Superior temporal gyrus (tissue), 1 donor: ENCODE measurements around the gene CDH4.
"Not testable (repeated sequence)": the region's sequence is repeated elsewhere in the genome, so short reads cannot be mapped to it uniquely, and the experiment has no call there.

Source experiments
- DNase-seq: peaks from one replicate; pipeline ENCODE4 v3.0.0-alpha.2; 2016; ENCODE audit errors: extremely low spot score

Gene CDH4

DNA sequence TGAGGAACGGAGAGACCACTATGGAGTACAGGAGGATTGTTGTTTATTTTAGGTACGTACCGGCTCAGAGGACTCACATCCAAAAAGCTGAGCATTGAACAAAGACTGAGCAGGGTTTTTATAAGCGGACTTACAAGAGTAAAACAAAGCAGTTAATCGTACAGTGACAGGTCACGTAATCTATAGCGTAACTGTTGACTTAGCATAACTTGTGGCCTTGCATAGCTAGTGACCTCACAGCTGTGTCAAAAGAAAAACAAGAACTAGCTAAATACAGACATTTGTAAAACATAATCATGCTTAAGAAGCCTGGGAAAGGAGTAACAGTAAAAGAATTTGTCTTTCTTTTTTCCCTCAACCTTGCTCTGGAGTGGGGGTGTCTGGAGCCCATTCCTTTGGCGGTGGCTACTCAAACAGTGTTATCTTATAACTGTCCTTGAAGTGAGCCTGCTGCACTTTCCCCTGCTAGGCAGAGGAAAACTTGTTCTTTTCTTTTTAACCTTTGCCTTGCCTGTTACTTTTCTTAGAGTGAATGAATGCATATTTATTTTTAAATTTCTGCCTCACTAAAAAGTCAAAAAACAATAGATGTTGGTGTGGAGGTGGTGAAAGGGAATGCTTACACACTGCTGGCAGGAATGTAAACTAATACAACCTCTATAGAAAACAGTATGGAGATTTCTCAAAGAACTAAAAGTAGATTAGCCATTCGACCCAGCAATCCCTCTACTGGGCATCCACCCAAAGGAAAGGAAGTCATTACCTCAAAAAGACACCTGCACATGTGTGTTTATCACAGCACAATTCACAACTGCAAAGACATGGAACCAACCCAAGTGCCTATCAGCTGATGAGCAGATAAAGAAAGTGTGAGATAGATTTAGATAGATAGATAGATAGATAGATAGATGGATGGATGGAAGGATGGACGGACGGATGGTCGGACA lies 704.6 kb downstream of the CDH4 start:
- no peak for DNase-seq

DNA sequence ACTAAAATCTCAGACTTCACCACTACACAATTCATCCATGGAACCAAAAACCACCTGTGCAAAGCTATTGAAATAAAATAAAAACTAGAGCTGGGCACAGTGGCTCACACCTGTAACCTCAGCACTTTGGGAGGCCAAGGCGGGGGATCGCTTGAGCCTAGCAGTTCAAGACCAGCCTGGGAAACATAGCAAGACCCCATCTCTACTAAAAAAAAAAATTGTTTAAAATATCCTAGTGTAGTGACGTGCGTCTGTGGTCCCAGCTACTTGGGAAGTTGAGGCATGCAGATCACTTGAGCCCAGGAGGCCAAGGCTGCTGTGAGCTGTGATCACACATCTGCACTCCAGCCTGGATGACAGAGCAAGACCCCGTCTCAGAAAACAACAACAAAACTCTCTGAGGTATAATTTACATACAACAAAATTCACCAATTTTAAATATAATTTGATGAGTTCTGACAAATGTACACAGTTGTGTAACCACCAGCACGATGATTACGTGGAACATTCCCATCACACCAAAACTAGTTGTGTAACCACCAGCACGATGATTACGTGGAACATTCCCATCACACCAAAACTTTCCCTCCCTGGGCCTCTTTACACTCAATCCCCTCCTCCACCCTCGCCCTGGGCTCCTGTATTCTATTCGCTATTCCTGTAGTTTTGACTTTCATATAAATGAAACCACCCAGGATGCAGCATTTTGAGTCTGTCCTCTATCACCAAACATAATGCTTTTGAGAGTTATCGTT lies 706.1 kb downstream of the CDH4 start:
- DNase-seq, result no peak

DNA sequence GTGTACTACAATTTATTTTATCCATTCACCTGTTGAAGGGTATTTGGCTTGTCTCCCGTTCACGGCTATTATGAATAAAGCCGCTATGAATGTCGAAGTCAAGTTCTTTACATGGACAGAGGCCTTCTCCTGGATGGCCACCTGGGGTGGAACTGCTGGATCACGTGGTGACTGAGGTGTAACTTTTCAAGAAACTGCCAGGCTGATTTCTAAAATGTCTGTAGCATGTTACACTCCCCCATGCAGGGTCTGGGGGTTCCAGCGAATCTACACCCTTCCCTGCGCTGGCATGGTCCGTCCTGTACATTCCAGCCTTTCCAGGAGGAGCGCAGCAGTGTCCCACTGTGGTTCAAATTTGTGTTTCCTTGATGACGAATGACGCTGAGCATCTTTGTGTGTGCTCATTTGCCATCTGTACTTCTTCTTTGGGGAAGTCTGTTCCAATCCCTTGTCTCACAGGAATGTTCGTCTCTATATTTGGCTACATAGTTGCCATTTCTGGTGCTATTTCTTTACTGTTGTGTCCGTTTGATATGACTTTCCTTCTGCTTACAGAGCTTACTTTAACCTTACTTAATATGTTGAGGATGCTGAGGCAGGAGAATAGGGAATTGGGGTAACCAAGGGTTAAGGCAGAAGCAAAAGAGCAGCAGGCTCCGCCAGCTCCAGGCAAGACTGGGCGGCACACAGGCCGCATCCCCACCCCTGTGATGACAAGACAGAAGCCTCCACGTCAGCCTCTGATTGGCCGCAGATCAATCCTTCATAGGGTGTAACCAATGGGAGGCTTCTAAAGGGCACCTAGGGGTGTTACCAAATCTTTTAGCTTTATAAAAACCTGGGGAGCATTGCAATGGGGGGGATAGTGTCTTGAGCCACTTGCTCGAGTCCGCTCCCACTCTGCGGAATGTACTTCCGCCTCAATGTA lies 707.0 kb downstream of the CDH4 start:
- peak; percentile 65 for DNase-seq

DNA sequence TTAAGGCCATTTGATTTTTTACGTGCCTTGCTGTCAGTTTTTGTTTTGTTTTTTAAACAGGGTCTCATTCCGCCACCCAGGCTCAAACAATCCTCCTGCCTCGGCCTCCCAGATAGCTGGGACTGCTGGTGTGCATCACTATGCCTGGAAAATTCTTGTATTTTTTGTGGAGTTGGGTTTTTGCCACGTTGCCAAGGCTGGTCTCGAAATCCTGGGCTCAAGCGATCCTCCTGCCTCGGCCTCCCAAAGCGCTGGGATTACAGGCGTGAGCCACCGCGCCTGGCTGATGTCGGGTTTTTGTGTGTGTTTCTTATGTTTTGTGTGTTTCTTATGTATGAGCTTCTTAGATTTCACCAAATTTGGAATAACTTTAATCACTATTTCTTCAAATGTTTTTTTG lies 708.8 kb downstream of the CDH4 start:
- no peak for DNase-seq

DNA sequence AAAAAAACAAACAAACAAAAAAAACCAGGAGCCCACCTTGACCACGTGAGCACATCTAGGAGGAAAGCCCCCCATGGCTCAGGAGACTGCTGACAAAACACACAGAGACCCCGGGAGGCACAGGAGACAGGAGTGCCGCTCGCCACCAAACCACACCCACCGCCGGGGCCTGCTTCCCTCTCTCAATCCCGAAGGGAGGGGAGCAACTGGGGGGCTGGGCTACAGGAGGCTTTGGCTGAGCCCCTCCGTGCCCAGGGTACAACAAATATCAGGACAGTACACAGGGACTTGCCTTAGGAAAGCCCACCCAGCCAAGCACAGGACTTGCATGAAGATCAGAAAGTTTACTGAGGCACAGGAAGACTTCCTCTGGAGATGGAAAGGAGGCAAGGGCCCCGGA lies 711.1 kb downstream of the CDH4 start:
- no peak for DNase-seq

DNA sequence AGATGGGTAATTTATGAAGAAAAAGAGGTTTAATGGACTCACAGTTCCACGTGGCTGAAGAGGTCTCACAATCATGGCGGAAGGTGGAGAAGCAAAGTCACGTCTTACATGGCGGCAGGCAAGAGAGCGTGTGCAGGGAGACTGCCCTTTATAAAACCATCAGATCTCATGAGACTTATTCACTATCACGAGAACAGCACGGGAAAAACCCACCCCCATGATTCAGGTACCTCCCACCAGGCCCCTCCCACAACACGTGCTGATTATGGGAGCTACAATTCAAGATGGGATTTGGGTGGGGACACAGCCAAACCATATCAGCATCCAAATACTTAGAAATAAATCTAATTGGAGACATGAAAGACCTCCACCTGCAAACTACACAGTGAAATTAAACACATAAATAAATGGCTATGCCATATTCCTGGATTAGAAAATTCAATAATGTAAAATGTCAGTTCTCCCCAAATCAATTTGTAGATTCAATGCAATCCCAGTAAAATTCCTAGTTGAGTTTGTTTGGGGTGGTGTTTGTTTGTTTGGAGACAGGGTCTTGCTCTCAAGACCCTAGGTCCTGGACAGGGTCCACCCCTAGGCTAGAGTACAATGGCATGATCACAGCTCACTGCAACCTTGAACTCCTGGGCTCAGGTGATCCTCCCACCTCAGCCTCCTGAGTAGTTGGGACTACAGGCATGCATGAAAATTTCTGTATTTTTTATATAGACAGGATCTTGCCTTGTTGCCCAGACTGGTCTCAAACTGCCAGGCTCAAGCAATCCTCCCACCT lies 712.0 kb downstream of the CDH4 start:
- no peak for DNase-seq

DNA sequence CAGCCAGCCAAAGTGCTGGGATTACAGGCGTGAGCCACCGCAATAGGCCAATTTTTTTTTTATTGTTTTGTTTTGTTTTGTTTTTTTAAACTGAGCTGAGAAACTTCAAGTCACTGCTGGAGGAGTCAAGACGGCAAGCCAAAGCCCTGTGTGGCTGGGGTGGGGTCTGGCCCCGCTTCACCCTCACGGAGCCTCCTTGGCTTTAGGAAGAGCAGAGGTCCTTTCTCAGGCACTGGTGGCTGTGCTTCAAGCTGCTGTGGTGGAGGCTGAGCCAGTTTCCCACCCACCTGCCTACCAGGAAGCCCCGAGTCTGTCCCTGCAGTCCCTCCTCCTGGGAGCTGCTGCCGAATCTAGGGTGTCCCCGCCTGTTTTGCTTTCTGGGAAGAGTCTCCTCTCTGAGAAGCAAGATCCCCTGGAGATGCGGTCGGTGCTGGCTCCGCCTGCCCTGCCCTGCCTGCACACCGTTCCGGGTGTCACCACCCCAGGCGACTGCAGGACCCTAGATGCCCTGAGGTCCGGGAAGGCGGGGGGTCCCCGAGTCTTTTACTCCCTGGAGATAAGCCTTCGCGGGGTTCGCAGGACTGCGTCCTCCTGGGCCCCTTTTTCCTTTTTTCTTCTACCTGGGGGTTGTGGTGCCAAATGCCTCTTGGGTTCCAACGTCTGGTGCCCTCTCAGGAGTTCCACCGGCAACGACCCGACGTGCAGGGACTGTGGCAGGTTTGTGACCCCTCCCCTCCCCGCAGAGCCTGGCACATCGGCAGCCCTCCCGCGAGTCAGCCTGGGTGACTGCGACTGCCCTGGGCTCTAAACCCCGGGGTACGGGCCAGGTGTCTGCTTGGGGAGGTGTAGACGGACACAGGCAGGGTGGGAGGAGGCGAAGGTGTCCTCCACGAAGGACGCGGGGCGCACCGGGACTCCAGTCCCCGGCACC lies 712.9 kb downstream of the CDH4 start:
- DNase-seq, result no peak

DNA sequence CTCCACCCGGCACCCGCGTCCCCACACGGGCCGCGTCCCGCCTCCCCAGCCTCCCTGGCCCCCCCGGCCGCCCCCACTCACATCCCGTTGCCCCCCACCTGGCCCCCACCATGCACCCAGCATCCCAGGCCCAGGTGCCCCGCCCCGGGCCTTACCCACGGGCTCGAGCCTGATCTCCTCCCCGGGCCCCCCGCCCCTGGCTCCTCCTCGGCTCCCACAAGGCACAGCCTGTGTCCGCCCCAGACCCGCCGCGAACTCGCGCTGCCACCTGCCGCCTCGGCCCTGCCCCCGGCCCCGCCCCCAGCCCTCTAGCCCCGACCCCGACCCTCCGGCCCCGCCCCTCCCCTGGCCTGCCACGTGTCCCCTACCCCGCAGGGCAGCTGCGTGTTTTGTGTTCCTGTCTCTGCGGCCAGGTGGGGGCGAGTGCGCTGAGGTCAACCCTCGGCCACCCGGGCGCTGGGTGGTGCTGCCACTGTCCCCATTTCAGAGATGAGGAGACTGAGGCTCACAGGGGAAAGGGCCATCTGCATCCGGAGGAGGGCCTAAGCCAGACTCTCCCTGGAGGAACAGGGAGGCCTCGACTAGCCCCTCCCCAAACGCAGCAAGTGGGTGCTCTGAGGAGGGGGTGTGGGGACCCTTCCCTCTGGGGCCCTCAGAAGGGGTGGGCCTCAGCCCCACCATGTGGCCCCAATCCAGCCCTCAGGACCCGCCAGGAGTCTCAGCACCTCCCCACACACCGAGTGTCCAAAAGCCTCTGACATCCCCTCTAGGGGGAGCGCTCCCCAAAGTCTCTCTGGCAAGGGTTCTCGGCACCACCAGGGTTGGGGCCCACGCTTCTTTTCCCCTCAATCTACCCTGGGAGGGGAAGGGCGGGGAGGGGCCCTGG lies 713.8 kb downstream of the CDH4 start:
- no peak for DNase-seq

DNA sequence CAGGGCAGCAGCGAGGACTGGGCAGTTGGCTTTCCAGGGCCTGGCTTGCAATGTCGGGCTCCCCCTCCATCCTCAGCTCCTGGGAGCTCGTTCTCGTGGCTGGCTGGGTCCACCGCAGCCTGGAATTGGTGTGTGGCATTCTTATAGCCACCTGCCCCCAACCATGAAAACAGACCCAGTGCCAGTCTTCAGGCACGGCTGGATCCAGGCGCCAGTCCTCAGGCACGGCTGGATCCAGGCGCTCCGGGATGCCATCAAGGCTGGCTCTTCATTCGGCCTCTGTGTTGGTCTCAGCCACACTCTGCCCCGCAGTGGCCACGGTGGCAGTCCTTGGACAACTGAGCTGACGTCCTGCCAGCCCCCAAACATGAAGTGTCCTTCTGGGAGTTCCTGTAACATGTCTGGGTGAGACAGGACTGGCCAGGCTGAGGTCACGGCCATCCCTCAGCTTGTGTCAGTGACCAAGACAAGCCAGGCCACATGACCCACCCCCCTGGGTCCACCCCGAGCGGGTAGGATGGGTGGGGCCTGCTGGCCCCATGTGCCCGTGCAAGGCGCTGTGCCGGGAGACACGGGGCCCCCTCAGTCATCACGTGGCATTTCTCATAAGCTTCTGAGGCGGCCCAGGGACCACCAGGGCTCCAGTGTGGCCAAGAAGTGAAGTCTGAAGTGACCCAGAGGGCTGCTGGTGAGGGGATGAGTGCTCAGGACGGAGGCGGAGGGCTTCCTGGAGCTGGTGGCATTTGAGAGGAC lies 714.6 kb downstream of the CDH4 start:
- no peak for DNase-seq

DNA sequence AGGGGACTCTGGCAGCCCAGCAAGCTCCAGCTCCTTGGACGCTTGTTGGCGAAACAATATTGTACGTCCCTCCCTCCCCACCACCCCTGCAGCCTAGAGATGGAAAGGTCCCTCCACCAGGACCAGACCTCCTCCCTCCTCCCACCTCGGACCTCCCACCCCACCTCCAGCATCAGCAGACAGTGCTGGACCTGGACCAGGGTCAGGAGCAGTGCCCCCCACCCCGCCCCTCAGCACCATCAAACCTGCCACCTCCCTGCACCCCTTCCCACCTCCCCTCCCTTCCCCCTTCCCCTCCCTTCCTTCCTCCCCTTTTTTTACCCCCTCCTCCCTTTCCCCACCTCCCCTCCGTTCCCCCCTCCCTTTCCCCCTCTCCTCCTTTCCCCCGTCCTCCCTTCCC lies 715.2 kb downstream of the CDH4 start:
- no peak for DNase-seq

DNA sequence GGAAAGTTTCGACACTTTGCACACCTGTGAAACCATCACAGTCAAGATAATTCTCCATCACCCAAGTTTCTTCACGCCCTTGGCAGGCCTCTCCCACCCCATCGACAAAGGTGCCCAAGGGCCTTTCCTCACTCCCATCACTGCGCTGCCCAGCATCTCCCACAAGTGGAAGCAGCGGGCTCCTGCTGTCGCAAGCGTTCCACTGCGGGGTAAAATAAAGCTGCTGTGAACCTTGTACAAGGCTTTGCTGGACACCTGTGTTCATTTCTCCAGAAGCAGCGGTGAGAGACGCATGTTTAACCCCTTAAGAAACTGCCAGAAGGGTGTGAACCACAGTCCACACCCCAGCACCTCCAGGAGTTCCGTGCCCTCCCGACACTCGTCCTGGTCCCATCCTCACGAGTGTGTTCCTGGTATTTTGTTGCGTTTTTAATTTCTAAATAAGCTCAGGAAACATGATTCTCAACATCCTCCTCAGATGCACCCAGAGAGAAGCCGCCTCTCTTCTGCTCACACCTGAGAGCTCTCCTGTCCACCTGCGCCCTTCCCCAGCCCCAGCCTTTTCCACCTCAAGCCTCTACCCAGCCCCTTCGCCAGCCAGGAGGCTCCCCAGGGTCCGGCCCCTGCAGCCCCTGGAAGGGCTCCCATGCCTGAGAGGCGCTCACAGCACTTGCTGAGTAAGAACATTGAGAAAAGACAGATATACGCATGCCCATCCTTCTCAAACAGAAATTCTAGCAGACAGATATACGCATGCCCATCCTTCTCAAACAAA lies 716.2 kb downstream of the CDH4 start:
- no peak for DNase-seq

DNA sequence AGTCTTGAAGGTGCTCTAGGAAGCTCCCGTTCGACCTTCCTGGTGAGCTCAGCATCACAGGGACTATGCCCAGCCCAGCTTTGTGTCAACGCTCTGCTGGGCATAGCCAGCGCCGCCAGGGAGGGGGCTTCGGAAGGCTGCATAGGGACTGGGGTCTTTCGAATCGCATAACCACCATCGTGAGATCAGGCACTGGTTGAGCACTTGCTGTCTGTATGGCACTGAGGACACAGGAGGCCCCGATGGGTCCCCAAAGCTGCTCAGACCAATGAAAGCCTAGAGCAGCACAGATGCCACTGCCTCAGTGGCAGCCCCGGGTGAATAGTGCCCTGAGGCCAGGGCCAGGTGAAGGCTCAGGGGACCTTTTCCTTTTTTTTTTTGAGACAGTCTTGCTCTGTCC lies 716.9 kb downstream of the CDH4 start:
- no peak for DNase-seq

DNA sequence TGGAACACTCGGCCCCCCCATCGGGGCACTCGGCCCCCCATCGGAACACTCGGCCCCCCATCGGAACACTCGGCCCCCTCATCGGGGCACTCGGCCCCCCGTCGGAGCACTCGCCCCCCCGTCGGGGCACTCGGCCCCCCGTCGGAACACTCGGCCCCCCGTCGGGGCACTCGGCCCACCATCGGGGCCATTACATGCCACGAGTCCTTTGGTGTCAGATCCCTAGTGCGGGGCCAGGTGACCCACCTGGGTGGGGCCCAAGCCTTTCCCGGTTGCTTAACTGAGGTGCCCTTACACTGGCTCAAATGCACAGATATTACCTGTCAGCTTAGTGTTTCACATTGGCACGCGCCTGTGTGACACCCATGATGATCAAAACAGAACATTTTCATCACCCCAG lies 717.7 kb downstream of the CDH4 start:
- no peak for DNase-seq

DNA sequence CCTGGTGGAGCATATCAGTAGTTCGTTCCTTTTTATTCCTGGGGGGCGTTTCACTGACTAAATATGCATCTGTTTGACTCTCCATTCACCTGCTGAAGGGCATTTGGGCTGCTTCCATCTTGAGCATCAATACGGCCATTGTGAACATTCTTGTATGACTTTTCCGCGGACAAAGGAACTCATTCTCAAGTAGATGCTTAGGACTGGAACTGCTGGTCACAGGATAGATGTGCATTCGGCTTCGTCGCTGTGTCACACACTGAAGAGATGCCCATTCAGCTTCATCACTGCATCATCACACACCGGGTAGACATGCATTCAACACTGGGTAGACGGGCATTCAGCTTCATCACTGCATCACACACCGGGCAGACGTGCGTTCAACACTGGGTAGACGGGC lies 718.3 kb downstream of the CDH4 start:
- peak; percentile 58 for DNase-seq

DNA sequence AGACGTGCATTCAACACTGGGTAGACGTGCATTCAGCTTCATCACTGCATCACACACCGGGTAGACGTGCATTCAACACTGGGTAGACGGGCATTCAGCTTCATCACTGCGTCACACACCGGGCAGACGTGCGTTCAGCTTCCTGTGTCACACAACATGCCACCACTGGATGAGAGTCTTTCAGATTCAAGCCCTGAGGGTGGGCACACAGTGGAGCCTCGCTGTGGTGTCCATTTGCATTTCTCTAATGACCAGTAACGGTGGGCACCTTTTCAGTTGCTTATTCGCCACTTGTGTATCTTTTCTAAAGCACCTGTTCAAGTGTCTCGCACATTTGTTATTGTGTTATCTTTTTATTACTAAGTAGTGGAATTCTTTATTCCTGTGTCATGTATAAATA lies 719.5 kb downstream of the CDH4 start:
- not testable (repeated sequence) for DNase-seq

DNA sequence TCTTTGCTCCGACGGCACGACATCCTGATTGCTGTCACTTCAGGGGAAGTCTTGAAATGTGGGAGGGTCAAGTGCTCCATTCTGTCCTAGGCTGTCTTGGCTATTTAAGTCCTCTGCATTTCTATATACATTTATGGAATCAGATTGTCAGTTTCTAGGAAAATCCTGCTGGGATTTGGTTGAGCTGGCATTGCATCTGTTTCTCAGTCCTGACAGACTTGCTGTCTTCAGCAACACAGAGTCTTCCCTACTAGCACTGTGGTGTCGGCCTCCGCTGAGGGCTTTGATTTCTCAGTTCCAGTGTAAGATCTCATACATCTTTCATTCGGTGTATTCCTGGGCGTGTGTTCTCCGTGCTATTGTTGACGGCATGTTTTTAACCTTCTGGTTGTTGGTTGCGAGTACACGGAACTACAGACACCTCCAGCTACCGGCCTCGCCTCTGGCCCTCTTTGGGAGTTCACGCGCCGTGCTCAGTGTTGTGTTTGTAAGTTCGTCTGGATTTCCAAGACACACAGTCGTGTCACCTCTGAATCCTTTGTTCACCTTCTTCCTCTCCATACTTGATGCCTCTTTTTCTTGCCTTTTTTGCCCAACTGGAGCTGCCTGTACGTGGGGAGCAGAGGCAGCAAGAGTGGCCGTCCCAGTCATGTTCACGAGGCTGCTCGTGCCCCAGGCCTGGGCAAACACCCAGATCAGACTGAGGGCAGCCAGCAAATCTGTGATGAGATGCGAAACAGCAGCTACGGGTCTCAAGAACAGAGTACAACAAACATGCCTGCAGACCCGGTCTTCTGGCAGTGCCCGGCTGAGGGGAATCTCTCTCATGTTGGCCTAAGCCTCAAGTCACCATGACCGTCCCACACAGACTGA lies 720.8 kb downstream of the CDH4 start:
- DNase-seq, result no peak
